H9 (cell line): Measurements from ENCODE around the gene CFAP69. TPM values are rescaled to one million over a fixed set of nuclear protein-coding genes. Genes with fewer than 3 reads are reported as not detected.
"Not testable (repeated sequence)": the region's sequence is repeated elsewhere in the genome, so short reads cannot be mapped to it uniquely, and the experiment has no call there.

Source experiments
- DNase-seq: peaks from one replicate; pipeline ENCODE4 v3.0.0-alpha.2; 2017
- H2AFZ ChIP-seq: one replicate; pipeline ENCODE4 v1.6.1; 2013; ENCODE audit warnings: mild to moderate bottlenecking, low read length, control low read depth, moderate library complexity
- H2AK5ac ChIP-seq: 2 replicates; pipeline ENCODE4 v1.6.1; 2013; ENCODE audit warnings: low read length, control low read depth, mixed read lengths; ENCODE audit not compliant: insufficient read length
- H2BK120ac ChIP-seq: one replicate; pipeline ENCODE4 v1.6.1; 2013; ENCODE audit warnings: low read depth, mild to moderate bottlenecking, low read length, control low read depth, inconsistent platforms; ENCODE audit not compliant: poor library complexity, severe bottlenecking
- H2BK12ac ChIP-seq: 2 replicates; pipeline ENCODE4 v1.6.1; 2013; ENCODE audit warnings: low read length, control low read depth, mixed read lengths, low read depth; ENCODE audit not compliant: insufficient read length
- H2BK15ac ChIP-seq: 2 replicates; pipeline ENCODE4 v1.6.1; 2013; ENCODE audit warnings: low read depth, low read length, control low read depth
- H2BK20ac ChIP-seq: one replicate; pipeline ENCODE4 v1.6.1; 2013; ENCODE audit warnings: low read depth, mild to moderate bottlenecking, low read length, control low read depth, inconsistent platforms; ENCODE audit not compliant: poor library complexity, severe bottlenecking
- H2BK5ac ChIP-seq: 2 replicates; pipeline ENCODE4 v1.6.1; 2013; ENCODE audit warnings: low read length, control low read depth, mixed read lengths; ENCODE audit not compliant: insufficient read length
- H3K14ac ChIP-seq: 2 replicates; pipeline ENCODE4 v1.6.1; 2013; ENCODE audit warnings: low read length, control low read depth; ENCODE audit not compliant: insufficient read depth
- H3K18ac ChIP-seq: 2 replicates; pipeline ENCODE4 v1.6.1; 2013; ENCODE audit warnings: low read depth, mild to moderate bottlenecking, mixed read lengths, low read length, control low read depth; ENCODE audit not compliant: insufficient read length
- H3K23ac ChIP-seq: 2 replicates; pipeline ENCODE4 v1.6.1; 2013; ENCODE audit warnings: low read length, control low read depth, mixed read lengths, low read depth; ENCODE audit not compliant: insufficient read length
- H3K23me2 ChIP-seq: 2 replicates; pipeline ENCODE4 v1.6.1; 2013; ENCODE audit warnings: low read depth, mild to moderate bottlenecking, mixed read lengths, low read length, control low read depth; ENCODE audit not compliant: insufficient read length, poor library complexity, severe bottlenecking
- H3K27ac ChIP-seq: 2 replicates; pipeline ENCODE4 v1.5.1; 2013; ENCODE audit warnings: low read length, control low read depth, mixed read lengths, low read depth; ENCODE audit not compliant: insufficient read length
- H3K27me3 ChIP-seq: 2 replicates; pipeline ENCODE4 v1.6.1; 2013; ENCODE audit warnings: low read length, control low read depth, inconsistent platforms; ENCODE audit not compliant: insufficient read depth
- H3K4ac ChIP-seq: 2 replicates; pipeline ENCODE4 v1.6.1; 2013; ENCODE audit warnings: low read depth, mild to moderate bottlenecking, control low read depth, inconsistent platforms, low read length, moderate library complexity
- H3K4me1 ChIP-seq: 2 replicates; pipeline ENCODE4 v1.6.1; 2013; ENCODE audit warnings: low read length, control low read depth, inconsistent platforms; ENCODE audit not compliant: insufficient read depth
- H3K4me2 ChIP-seq: 2 replicates; pipeline ENCODE4 v1.6.1; 2013; ENCODE audit warnings: low read length, control low read depth, mixed read lengths; ENCODE audit not compliant: insufficient read length, insufficient read depth
- H3K56ac ChIP-seq: 2 replicates; pipeline ENCODE4 v1.6.1; 2013; ENCODE audit warnings: low read depth, mild to moderate bottlenecking, mixed read lengths, low read length, control low read depth; ENCODE audit not compliant: insufficient read length
- H3K79me1 ChIP-seq: 2 replicates; pipeline ENCODE4 v1.6.1; 2013; ENCODE audit warnings: low read depth, mild to moderate bottlenecking, moderate library complexity, low read length, control low read depth, inconsistent platforms; ENCODE audit not compliant: insufficient read depth, poor library complexity, severe bottlenecking
- H3K79me2 ChIP-seq: 2 replicates; pipeline ENCODE4 v1.6.1; 2013; ENCODE audit warnings: low read length, control low read depth, inconsistent platforms; ENCODE audit not compliant: insufficient read depth
- H3K9ac ChIP-seq: 2 replicates; pipeline ENCODE4 v1.6.1; 2013; ENCODE audit warnings: low read length, control low read depth, mixed read lengths; ENCODE audit not compliant: insufficient read length; ENCODE audit errors: extremely low read depth
- H3K9me3 ChIP-seq: one replicate; pipeline ENCODE4 v1.6.1; 2013; ENCODE audit warnings: low read depth, low read length, inconsistent platforms; ENCODE audit not compliant: control insufficient read depth
- H3T11ph ChIP-seq: one replicate; pipeline ENCODE4 v1.6.1; 2013; ENCODE audit warnings: mild to moderate bottlenecking, low read length, control low read depth, inconsistent platforms
- H4K20me1 ChIP-seq: one replicate; pipeline ENCODE4 v1.6.1; 2013; ENCODE audit not compliant: control insufficient read depth, insufficient read length, insufficient read depth
- H4K5ac ChIP-seq: 2 replicates; pipeline ENCODE4 v1.6.1; 2013; ENCODE audit warnings: low read depth, mild to moderate bottlenecking, mixed read lengths, low read length, control low read depth; ENCODE audit not compliant: insufficient read length
- H4K8ac ChIP-seq: replicated peaks from 2 replicates; pipeline ENCODE4 v1.6.1; 2013; ENCODE audit warnings: low read length, control low read depth, mixed read lengths, low read depth; ENCODE audit not compliant: insufficient read length
- H4K91ac ChIP-seq: 2 replicates; pipeline ENCODE4 v1.6.1; 2013; ENCODE audit warnings: low read depth, mild to moderate bottlenecking, moderate library complexity, mixed read lengths, low read length, control low read depth; ENCODE audit not compliant: insufficient read length
- H3K27ac Mint-ChIP-seq, 3 experiments: 2 replicates in 2 of 3; 3 replicates in 1 of 3; pipeline ENCODE4 v1.8.0; 2020 to 2021; ENCODE audit warnings: mixed read lengths in 3 of 3, mild to moderate bottlenecking in 1 of 3, moderate library complexity in 1 of 3
- H3K27me3 Mint-ChIP-seq: 2 replicates; pipeline ENCODE4 v1.8.0; 2021; ENCODE audit warnings: low read depth, mild to moderate bottlenecking, moderate library complexity, mixed read lengths
- H3K36me3 Mint-ChIP-seq, 3 experiments: 2 replicates in 2 of 3; 3 replicates in 1 of 3; pipeline ENCODE4 v1.8.0; 2020 to 2021; ENCODE audit warnings: low read depth in 3 of 3, mixed read lengths in 3 of 3; ENCODE audit not compliant: insufficient read depth in 1 of 3
- H3K4me1 Mint-ChIP-seq, 2 experiments: 2 replicates each; pipeline ENCODE4 v1.8.0; 2020; ENCODE audit warnings: mixed read lengths in 2 of 2
- H3K4me3 Mint-ChIP-seq, 2 experiments: 2 replicates in 1 of 2; 3 replicates in 1 of 2; pipeline ENCODE4 v1.8.0; 2020 to 2021; ENCODE audit warnings: mild to moderate bottlenecking in 2 of 2, mixed read lengths in 2 of 2, moderate library complexity in 1 of 2
- H3K9me3 Mint-ChIP-seq, 2 experiments: 2 replicates in 1 of 2; 3 replicates in 1 of 2; pipeline ENCODE4 v1.8.0; 2020; ENCODE audit warnings: mild to moderate bottlenecking in 2 of 2, mixed read lengths in 2 of 2, moderate library complexity in 1 of 2
- CTCF ChIP-seq: fragments of 200-600 bp; sonication (generic); conservative IDR thresholded peaks from 3 replicates; pipeline ENCODE4 v1.8.0; 2021; ENCODE audit warnings: antibody characterized with exemption, mild to moderate bottlenecking
- WGBS: extraction: QIAGEN DNeasy Blood & Tissue Kit; methylation state at CpG from one replicate; pipeline ENCODE4 v1.1.7; 2013; ENCODE audit warnings: missing lambda C conversion rate, low lambda C conversion rate, mixed read lengths; ENCODE audit not compliant: insufficient read length; ENCODE audit errors: extremely low coverage; 5-methylcytosine and 5-hydroxymethylcytosine counted together
- total RNA-seq: library from RNA; stranded (reverse); gene quantifications from 2 replicates; pipeline ENCODE4 v1.2.1, GENCODE V29; 2021

Gene CFAP69
- total RNA-seq, 1 experiment from 2014 or later = 2.9 TPM

GRCh38 chr7:90251304-90251635 is 6.3 kb downstream of the CFAP69 start:
- Histone ChIP-seq H3K4me1 (0 out of 2 replicates have a peak, but pooled peaks cover 2% of the 10 kb centered on the region), H3K4me2 (no peak overlapping the region), H3K27ac (no peak overlapping the region), H3K56ac (no peak overlapping the region), H3K27me3 (no peaks in the 10 kb centered on the region), H2BK5ac (no peak overlapping the region), H3K79me2 (no peaks in the 10 kb centered on the region; the same call in 1 of the 2 replicates), H3K14ac (no peak overlapping the region), H4K91ac (no peak overlapping the region), H2BK15ac (no peak overlapping the region), H3K18ac (no peak overlapping the region), H3K79me1 (no peaks in the 10 kb centered on the region), H3T11ph (no peak overlapping the region), H3K9ac (no peak overlapping the region), H2BK20ac (no peak overlapping the region), H2AK5ac (no peak overlapping the region), H3K9me3 (no peaks in the 10 kb centered on the region), H4K8ac (no peak overlapping the region), H2BK120ac (no peak overlapping the region), H2BK12ac (no peak overlapping the region), H3K23me2 (peaks cover 3% of the 10 kb centered on the region), H4K5ac (no peak overlapping the region), H3K4ac (no peak overlapping the region), H2AFZ (no peak overlapping the region), H3K23ac (no peak overlapping the region), H4K20me1 (no peaks in the 10 kb centered on the region)
- Mint-ChIP-seq H3K27ac (no peak overlapping the region), H3K4me3 (no peak overlapping the region), H3K9me3 (peaks cover 2 to 4% of the 10 kb centered on the region in 2 experiments; a peak in 3 of 5 replicates), H3K36me3 (peaks cover 0 to 5% (median 0%) of the 10 kb centered on the region in 3 experiments; a peak in 1 of 7 replicates), H3K4me1 (peaks cover 10 to 20% of the 10 kb centered on the region in 2 experiments), H3K27me3 (peaks cover 9% of the 10 kb centered on the region)
- no CpG with 5 or more reads among the region's 1 CpG for WGBS
- no peak for DNase-seq
- no peak for TF ChIP-seq CTCF

- H3K79me2 ChIP-seq, H3K4me1 ChIP-seq, H2BK5ac ChIP-seq, H3K27me3 Mint-ChIP-seq, H3K27ac Mint-ChIP-seq, H3K18ac ChIP-seq, H2BK12ac ChIP-seq, H2BK20ac ChIP-seq, H4K8ac ChIP-seq, H3K4me2 ChIP-seq, H3K9me3 ChIP-seq, H2AK5ac ChIP-seq, H3K27ac ChIP-seq, H4K91ac ChIP-seq, H2BK120ac ChIP-seq, H3K36me3 Mint-ChIP-seq, H3K9me3 Mint-ChIP-seq, DNase-seq, H4K20me1 ChIP-seq, H3K23me2 ChIP-seq, H3K4me3 Mint-ChIP-seq, H3K27me3 ChIP-seq, H2BK15ac ChIP-seq, H4K5ac ChIP-seq, H3K9ac ChIP-seq, H3K79me1 ChIP-seq, H3T11ph ChIP-seq, H2AFZ ChIP-seq, H3K14ac ChIP-seq, H3K4ac ChIP-seq, H3K23ac ChIP-seq, H3K4me1 Mint-ChIP-seq, H3K56ac ChIP-seq: not testable (repeated sequence)
- no CpG with 5 or more reads among the region's 5 CpGs for WGBS
Measured at GRCh38 chr7:90256011-90256410, 11.0 kb downstream of the CFAP69 start.
